Liver (tissue), 9 donors: ENCODE results near the gene CNN1. TPM values are rescaled to one million over a fixed set of nuclear protein-coding genes. Genes with fewer than 3 reads are reported as not detected.

Source experiments
- DNase-seq: peaks from one replicate; pipeline ENCODE4 v3.0.0-alpha.2; 2017; ENCODE audit warnings: low spot score
- H3K27ac ChIP-seq, 2 donors: one replicate each; pipeline ENCODE4 v1.7.0; 2013; ENCODE audit warnings: inconsistent platforms in 2 of 2, low read length in 2 of 2, control low read depth in 1 of 2, low read depth in 1 of 2, mild to moderate bottlenecking in 1 of 2
- H3K27me3 ChIP-seq, 4 donors: one replicate each; pipeline versions ENCODE4 v1.6.1 to v1.7.0; 2013; ENCODE audit warnings: low read length in 3 of 4, inconsistent platforms in 1 of 4, mild to moderate bottlenecking in 1 of 4, moderate library complexity in 1 of 4; ENCODE audit not compliant: control insufficient read depth in 4 of 4, insufficient read depth in 4 of 4
- H3K36me3 ChIP-seq, 4 donors: one replicate each; pipeline versions ENCODE4 v1.6.1 to v1.7.0; 2013; ENCODE audit warnings: low read length in 3 of 4, mild to moderate bottlenecking in 3 of 4, low read depth in 1 of 4, moderate library complexity in 1 of 4; ENCODE audit not compliant: control insufficient read depth in 4 of 4, insufficient read depth in 3 of 4
- H3K4me1 ChIP-seq, 4 donors: one replicate each; pipeline versions ENCODE4 v1.6.1 to v1.7.0; 2013; ENCODE audit warnings: low read length in 3 of 4, mild to moderate bottlenecking in 3 of 4, moderate library complexity in 1 of 4; ENCODE audit not compliant: control insufficient read depth in 4 of 4, insufficient read depth in 4 of 4
- H3K4me3 ChIP-seq, 3 donors: one replicate each; pipeline versions ENCODE4 v1.6.1 to v1.7.0; 2013; ENCODE audit warnings: low read length in 3 of 3, control low read depth in 1 of 3, low read depth in 1 of 3, mild to moderate bottlenecking in 1 of 3
- H3K9ac ChIP-seq, 2 donors: one replicate each; pipeline ENCODE4 v1.7.0; 2013; ENCODE audit warnings: low read length in 2 of 2, mild to moderate bottlenecking in 2 of 2, moderate library complexity in 2 of 2, control low read depth in 1 of 2, low read depth in 1 of 2
- H3K9me3 ChIP-seq, 4 donors: one replicate each; pipeline versions ENCODE4 v1.6.1 to v1.7.0; 2013; ENCODE audit warnings: low read length in 3 of 4; ENCODE audit not compliant: control insufficient read depth in 4 of 4
- ATF3 ChIP-seq: IDR thresholded peaks from 2 replicates; pipeline ENCODE4 v1.6.1; 2016; ENCODE audit warnings: antibody characterized with exemption
- CTCF ChIP-seq: fragments of 150-350 bp; IDR thresholded peaks from 2 replicates; pipeline ENCODE4 v1.5.1; 2017; ENCODE audit warnings: improper control_type of control experiment, low read depth, low read length; ENCODE audit not compliant: missing input control
- EGR1 ChIP-seq, 2 donors: IDR thresholded peaks; 2 replicates each; pipeline ENCODE4 v1.6.1; 2016 to 2018; ENCODE audit warnings: antibody characterized with exemption in 2 of 2, low read depth in 2 of 2
- FOXA1 ChIP-seq: IDR thresholded peaks from 2 replicates; pipeline ENCODE4 v1.6.1; 2016; ENCODE audit warnings: antibody characterized with exemption
- FOXA2 ChIP-seq: IDR thresholded peaks from 2 replicates; pipeline ENCODE4 v1.6.1; 2016; ENCODE audit warnings: antibody characterized with exemption
- HNF4A ChIP-seq, 2 donors: conservative IDR thresholded peaks; 2 replicates each; pipeline ENCODE4 v1.6.1; 2016; ENCODE audit warnings: antibody characterized with exemption in 2 of 2, mild to moderate bottlenecking in 2 of 2
- HNF4G ChIP-seq: IDR thresholded peaks from 2 replicates; pipeline ENCODE4 v1.6.1; 2016; ENCODE audit warnings: antibody characterized with exemption
- JUND ChIP-seq, 2 donors: IDR thresholded peaks; 2 replicates each; pipeline ENCODE4 v1.6.1; 2016; ENCODE audit warnings: antibody characterized with exemption in 2 of 2
- MAX ChIP-seq: IDR thresholded peaks from 2 replicates; pipeline ENCODE4 v1.6.1; 2016; ENCODE audit warnings: antibody characterized with exemption
- NR2F2 ChIP-seq: IDR thresholded peaks from 2 replicates; pipeline ENCODE4 v1.6.1; 2016; ENCODE audit warnings: antibody characterized with exemption
- REST ChIP-seq: IDR thresholded peaks from 2 replicates; pipeline ENCODE4 v1.6.1; 2016; ENCODE audit warnings: antibody characterized with exemption, mild to moderate bottlenecking
- RXRA ChIP-seq, 2 donors: IDR thresholded peaks; 2 replicates each; pipeline ENCODE4 v1.6.1; 2017 to 2018; ENCODE audit warnings: antibody characterized with exemption in 2 of 2, mild to moderate bottlenecking in 1 of 2
- TAF1 ChIP-seq: conservative IDR thresholded peaks from 2 replicates; pipeline ENCODE4 v1.6.1; 2016; ENCODE audit warnings: antibody characterized with exemption, mild to moderate bottlenecking
- YY1 ChIP-seq: IDR thresholded peaks from 2 replicates; pipeline ENCODE4 v1.6.1; 2016; ENCODE audit warnings: antibody characterized with exemption, mild to moderate bottlenecking
- ZBTB33 ChIP-seq: IDR thresholded peaks from 2 replicates; pipeline ENCODE4 v1.6.1; 2016; ENCODE audit warnings: antibody characterized with exemption
- WGBS: extraction: QIAGEN DNeasy Blood & Tissue Kit; methylation state at CpG from one replicate; pipeline ENCODE4 v1.1.7; 2013; 5-methylcytosine and 5-hydroxymethylcytosine counted together
- polyA plus RNA-seq, 2 donors: library from polyadenylated mRNA; stranded (reverse) in 1 of 2; unstranded in 1 of 2; fragments of 200-250 nt in 1 of 2; fragments of >200 nt in 1 of 2; fragmentation: Nextera tagmentation in 1 of 2; extraction: Ambion mirVana in 1 of 2; gene quantifications; one replicate each; pipeline versions ENCODE4 v1.2.1 to v1.2.3, GENCODE V29; 2013 to 2015
- total RNA-seq, 2 donors: library from RNA; depleted of rRNA; stranded (reverse); fragments of >200 nt; gene quantifications; one replicate each; pipeline ENCODE4 v1.2.3, GENCODE V29; 2014
- donor health status: healthy.
- donor health status: healthy.
- donor health status: healthy.
- donor health status: healthy.
- donor health status: healthy.

The CNN1 gene
- total and polyA plus RNA-seq, 4 donors = 0.09 to 5.9 (median 2.2) TPM

GRCh38 chr19:11541238-11541637, 2.6 kb downstream of the CNN1 start (continued):
- TF ChIP-seq EGR1 (IDR thresholded peaks at IDR 0.05; ENCODE audit: low read depth in 2 of 2) (no peak), HNF4G (no peak), RXRA (IDR thresholded peaks at IDR 0.05) (no peak), ATF3 (no peak), FOXA2 (no peak), JUND (IDR thresholded peaks at IDR 0.05) (no peak), YY1 (no peak), FOXA1 (no peak), MAX (no peak)

GRCh38 chr19:11547929-11548700, 9.5 kb downstream of the CNN1 start:
- WGBS = 88% methylated on average over 14 of the region's 14 CpGs
- H3K9me3 ChIP-seq = no peaks in the 10 kb centered on the region
- H3K9ac ChIP-seq = no peak overlapping the region
- H3K36me3 ChIP-seq = peaks cover 0 to 12% (median 3%) of the 10 kb centered on the region in 4 donors
- no peak overlapping the region for H3K4me3 ChIP-seq
- TF ChIP-seq YY1 = no peak
- no peak for TF ChIP-seq TAF1
- TF ChIP-seq JUND (IDR thresholded peaks at IDR 0.05) = no peak
- TF ChIP-seq HNF4A (conservative IDR thresholded peaks at IDR 0.05) = no peak
- TF ChIP-seq RXRA (IDR thresholded peaks at IDR 0.05) = no peak
- TF ChIP-seq NR2F2 = no peak
- TF ChIP-seq FOXA1 = no peak
- TF ChIP-seq REST = no peak
- TF ChIP-seq EGR1 (IDR thresholded peaks at IDR 0.05; ENCODE audit: low read depth in 2 of 2) = no peak
- no peak for TF ChIP-seq ZBTB33
- TF ChIP-seq HNF4G = no peak
- TF ChIP-seq MAX = no peak
- TF ChIP-seq CTCF = no peak
- H3K27me3 ChIP-seq = no peaks in the 10 kb centered on the region
- no peak overlapping the region for H3K27ac ChIP-seq
- no peak for DNase-seq
- no peaks in the 10 kb centered on the region for H3K4me1 ChIP-seq
